HuH-7.5 (cell line): ENCODE results near the gene CATSPER1.
"Not testable (repeated sequence)": the region's sequence is repeated elsewhere in the genome, so short reads cannot be mapped to it uniquely, and the experiment has no call there.

Experiments
- DNase-seq: peaks from one replicate; pipeline ENCODE4 v3.0.0; 2011; ENCODE audit warnings: low spot score

The CATSPER1 gene

GRCh38 chr11:66020618-66021357 lies 5.5 kb downstream of the CATSPER1 start:
- DNase-seq = no peak

GRCh38 chr11:66020212-66020611 lies 6.1 kb downstream of the CATSPER1 start:
- no peak for DNase-seq

GRCh38 chr11:66017321-66017720 lies 9.0 kb downstream of the CATSPER1 start:
- no peak for DNase-seq

DNA sequence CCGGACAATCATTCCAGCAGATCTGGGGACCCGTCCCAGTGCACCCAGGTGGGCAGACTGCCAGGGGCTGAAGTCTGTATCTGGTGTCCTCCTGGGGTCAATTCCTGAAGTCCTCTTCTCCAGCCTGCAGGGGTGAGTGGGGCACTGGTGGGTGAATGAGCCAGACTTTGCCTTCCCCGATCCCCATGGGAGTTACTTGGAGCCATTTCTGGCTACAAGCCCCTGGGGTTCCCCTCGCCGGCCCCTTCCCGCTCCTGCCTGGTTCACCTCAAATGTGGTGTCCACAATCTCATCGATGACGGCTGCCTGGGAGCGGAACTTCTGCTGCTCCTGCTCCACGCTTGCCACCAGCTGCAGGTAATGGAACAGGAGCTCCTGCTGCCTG lies 9.5 kb downstream of the CATSPER1 start:
- no peak for DNase-seq

GRCh38 chr11:66015936-66016792 lies 10.1 kb downstream of the CATSPER1 start:
- no peak for DNase-seq

- no peak for DNase-seq
Observed at GRCh38 chr11:66015454-66015881, 10.8 kb downstream of the CATSPER1 start.

- DNase-seq = no peak
Observed at GRCh38 chr11:66014804-66015453, 11.3 kb downstream of the CATSPER1 start.

- no peak for DNase-seq
Observed at GRCh38 chr11:66013762-66014100, 12.5 kb downstream of the CATSPER1 start.

GRCh38 chr11:66012946-66013761 lies 13.1 kb downstream of the CATSPER1 start:
- DNase-seq = peak; percentile 33

- DNase-seq = no peak
Observed at GRCh38 chr11:66012371-66012945, 13.8 kb downstream of the CATSPER1 start.

- DNase-seq = no peak
Observed at GRCh38 chr11:66011785-66012303, 14.4 kb downstream of the CATSPER1 start, which contains the start of gene CST6. Gene CST6, plus strand, starts transcription at chr11:66012008. Its CDS starts 37 bp downstream, at chr11:66012045.

- no peak for DNase-seq
Observed at GRCh38 chr11:66011239-66011784, 15.0 kb downstream of the CATSPER1 start.

GRCh38 chr11:66010036-66010435 lies 16.2 kb downstream of the CATSPER1 start:
- not testable (repeated sequence) for DNase-seq

DNA sequence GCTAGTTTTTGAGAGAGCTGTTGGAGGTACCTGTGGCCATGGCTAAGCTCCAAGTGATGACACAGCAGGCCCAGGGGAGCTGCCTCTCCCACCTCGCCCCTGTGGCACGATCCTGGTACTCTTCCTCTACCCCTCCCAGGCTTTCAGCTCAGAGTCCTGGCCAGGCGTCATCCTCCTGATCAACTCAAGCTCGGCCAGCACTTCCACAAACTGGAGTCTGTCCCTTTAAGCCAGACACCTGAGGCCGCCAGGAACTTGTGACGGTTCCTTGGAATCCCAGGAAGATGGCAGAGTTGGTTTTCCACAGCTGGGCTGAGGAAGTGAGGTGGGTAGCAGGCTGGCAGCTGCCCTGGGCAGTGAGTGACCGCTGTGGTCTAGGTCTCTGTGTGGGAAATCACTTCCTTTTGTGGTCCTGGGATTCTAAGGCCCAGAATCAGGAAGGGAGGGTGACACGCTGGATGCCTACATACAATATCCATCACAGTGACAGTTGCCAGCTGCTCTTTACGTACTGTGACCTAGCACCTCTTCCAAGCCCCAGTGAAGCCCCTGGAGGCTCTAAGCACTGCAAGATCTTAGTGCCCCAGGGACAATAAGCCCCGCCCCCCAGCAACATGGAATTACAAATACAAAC lies 17.7 kb downstream of the CATSPER1 start:
- no peak for DNase-seq

- DNase-seq = no peak
Observed at GRCh38 chr11:66008095-66008467, 18.2 kb downstream of the CATSPER1 start.

GRCh38 chr11:66007201-66007634 lies 19.1 kb downstream of the CATSPER1 start:
- DNase-seq = no peak

- no peak for DNase-seq
Observed at GRCh38 chr11:66006891-66007176, 19.4 kb downstream of the CATSPER1 start.

DNA sequence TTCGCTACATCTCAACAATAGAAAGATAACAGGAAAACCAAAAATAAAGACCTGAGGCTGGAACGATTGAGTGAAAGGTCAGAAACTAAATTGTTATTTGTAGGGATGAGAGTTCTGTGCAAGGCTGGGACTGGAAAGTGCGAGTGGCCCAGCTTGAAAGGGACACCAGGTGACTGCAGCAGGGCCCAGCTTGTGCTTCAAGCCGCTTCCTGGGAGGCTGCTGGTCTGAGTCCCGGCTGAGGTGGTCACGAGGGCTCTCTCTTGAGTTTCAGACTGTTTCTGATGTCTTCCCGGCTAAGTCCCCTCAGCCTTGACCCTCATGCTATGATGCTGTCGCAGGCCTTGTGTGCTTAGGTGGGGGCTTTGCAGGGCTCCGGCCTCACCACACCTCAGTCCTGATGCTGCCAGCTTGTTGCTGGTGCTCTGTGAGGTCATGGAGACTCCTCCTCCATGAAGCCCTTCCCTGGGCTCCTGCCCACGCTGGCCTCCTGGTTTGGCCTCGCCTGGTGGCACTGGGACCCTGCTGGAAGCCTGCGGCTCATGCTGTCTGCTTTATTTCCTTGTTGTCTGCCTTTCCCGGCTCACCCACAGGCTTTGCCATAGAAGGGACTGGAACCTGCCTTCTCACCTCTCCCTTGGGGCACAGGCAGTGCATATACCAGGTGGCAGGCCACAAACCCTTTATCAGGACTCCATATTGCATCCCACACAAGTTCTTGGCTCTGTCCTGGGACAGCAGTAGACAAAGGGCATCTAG lies 20.0 kb downstream of the CATSPER1 start:
- DNase-seq = no peak

GRCh38 chr11:66004186-66004585 lies 22.1 kb downstream of the CATSPER1 start:
- DNase-seq = no peak

DNA sequence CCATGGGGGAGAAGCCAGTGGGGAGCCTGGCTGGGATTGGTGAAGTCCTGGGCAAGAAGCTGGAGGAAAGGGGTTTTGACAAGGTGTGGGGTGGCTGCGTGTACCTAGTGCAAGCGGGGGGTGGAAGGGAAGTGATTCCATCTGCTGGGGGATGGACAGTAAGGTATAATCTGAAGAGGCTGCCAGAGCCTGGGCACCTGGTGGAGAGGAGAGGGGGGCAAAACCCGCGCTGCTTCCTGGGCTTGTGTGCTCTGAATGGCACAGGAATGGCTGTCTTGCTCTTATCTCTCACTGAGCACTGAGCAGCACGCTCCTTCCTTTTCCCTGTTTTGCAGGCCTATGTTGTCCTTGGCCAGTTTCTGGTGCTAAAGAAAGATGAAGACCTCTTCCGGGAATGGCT lies 23.0 kb downstream of the CATSPER1 start:
- no peak for DNase-seq
